KOPT-K1 (cell line): ENCODE results near the gene TCERG1L.

ENCODE experiments used
- H3K27ac ChIP-seq: fragments of 200-600 bp; sonication (generic); 2 replicates; pipeline ENCODE4 v1.5.1; 2016; ENCODE audit warnings: antibody characterized with exemption, mild to moderate bottlenecking, low read depth, low read length; ENCODE audit not compliant: poor library complexity, severe bottlenecking
- H3K36me3 ChIP-seq: fragments of 200-600 bp; sonication (generic); 2 replicates; pipeline ENCODE4 v1.5.1; 2017; ENCODE audit warnings: antibody characterized with exemption, mild to moderate bottlenecking, low read length, moderate library complexity; ENCODE audit not compliant: insufficient read depth
- H3K9me3 ChIP-seq: fragments of 200-600 bp; sonication (generic); 2 replicates; pipeline ENCODE4 v1.5.1; 2017; ENCODE audit warnings: antibody characterized with exemption, low read length, mild to moderate bottlenecking; ENCODE audit not compliant: insufficient read depth, poor library complexity, severe bottlenecking

TCERG1L gene

DNA sequence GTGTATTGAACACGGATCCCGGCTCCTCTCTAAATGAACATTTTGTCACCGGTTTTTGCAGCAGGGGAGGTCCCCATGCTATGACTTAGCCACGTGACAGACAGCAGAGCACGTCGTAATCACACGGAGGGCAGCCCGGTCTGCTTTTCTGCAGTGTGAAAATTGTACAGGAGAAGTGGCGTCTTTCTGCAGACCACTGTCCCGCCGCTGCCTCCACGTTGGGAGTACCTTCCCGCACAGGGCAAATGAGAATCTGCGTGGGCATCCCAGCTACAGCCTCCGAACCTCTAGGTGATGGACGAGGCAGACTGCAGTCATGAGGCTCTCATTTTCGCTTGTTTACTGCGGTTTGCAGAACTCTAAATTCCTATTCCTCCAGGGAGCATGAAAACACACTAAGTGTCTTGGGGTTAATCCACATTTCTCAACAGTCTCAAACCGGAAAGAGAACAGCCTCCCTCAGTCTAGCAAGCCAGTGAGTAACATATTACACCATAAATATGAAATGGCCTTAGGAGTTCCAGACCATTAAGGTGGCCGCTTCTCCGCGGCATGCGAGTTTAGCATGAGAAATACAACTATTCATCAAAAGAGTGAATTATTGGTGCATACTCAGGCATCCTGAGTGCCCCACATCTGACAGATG is 89.8 kb downstream of the TCERG1L start:
- Histone ChIP-seq H3K36me3 (no peaks in the 10 kb centered on the region), H3K27ac (no peak overlapping the region), H3K9me3 (no peaks in the 10 kb centered on the region)

DNA sequence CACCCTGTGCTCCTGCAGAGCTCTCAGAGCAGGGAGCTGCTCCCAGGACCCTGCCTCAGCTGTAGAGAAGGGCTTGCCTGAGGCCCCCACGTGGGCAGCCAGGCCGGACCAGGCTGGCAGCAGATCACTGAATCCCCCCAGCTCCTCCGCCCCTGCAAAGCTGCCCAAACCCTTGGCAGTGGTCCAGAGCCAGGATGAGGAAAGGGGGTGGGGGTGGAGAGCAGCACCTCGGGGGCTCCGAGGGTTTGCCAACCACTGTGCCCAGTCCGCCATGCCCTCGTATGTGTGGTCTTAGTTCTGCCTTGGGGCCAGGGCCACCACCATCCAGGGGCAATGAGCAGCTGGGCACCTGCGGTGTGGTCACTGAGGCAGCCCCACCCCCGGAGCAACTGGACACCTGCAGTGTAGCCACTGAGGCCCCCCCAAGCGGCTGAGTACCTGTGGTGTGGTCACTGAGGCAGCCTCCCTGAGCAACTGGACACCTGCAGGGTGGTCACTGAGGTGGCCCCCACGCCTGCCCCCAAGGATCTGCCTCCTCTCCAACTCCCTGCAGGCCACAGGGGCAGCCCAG is 90.8 kb downstream of the TCERG1L start:
- Histone ChIP-seq H3K27ac (no peak overlapping the region), H3K36me3 (no peaks in the 10 kb centered on the region), H3K9me3 (no peaks in the 10 kb centered on the region)

DNA sequence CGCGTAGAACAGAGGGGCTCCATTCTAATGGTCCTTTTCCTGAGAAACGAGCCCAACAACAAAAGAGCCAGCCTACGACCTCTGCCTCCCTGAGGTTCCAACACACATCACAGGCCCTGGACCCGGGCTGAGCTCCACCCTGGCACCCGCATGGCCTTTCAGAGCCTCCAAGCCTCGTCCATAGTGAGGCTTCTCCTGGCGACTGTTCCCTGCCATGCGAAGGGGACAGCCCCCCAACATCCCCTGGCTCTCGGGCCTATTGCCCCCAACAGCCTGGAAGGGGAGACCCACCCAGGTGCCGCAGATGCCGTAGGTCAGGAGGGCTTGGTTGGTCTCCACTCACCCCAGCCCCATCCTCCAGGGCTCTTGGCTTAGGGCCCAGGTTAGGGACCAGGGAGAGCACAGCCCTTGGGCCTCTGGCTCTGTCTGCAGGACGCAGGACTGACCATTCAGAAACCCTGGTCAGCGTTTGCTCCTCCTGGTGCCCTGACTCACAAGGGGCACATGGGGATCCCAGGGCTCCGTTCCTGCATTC is 91.5 kb downstream of the TCERG1L start:
- Histone ChIP-seq H3K9me3 (no peaks in the 10 kb centered on the region), H3K27ac (no peak overlapping the region), H3K36me3 (no peaks in the 10 kb centered on the region)

DNA sequence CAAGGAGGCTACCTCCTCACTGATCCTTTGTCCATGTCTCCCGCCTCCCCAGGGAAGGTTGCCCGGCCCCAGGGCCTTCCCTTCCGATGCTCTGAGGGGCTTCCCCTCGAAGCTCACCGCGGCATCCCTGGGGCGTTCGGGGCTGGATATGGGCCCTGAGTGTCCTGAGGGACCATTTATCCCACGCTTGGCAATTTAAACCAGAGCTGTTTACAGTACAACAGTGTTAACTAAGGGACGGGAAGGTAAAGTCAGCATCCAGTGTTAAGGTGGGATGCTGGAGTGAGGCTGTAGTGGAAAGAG is 92.0 kb downstream of the TCERG1L start:
- Histone ChIP-seq H3K36me3 (no peaks in the 10 kb centered on the region), H3K27ac (no peak overlapping the region), H3K9me3 (no peaks in the 10 kb centered on the region)

DNA sequence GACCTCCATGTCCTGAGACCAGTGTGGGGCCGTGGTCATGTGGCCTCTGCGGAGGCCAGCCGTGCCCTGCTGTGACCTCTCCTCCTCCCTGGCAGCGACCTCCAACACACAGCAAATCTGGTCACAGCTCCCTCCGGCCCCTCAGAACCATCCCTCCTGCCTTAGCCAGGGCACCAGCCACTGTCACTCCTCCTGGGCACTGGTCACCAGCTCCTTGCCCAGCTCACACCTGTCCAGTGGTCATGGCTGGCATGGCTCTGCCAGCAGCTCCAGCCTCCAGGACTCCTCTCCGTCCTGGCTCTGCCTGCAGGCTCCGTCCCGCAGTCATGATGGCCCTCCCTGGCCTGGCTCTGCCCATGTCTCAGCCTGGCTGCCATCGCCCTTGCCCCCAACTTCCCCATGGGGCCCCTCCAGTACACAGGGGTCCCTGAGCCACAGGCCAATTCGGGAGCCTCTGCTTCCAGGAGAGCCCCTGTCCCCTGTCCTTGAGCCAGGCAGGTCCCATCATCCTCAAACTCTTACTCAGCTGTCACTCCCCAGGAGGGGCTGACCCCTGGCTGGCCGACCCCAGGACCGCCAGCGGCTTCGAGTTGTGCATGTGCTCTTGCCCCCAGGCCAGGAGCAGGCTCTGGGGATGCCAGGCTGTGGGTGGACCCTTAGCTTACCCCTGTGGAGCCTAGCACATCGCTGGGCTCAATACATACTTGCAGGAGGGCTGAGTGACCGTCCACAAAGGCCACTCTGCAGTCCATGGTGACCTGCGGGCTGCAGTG is 92.5 kb downstream of the TCERG1L start:
- H3K9me3 ChIP-seq, result no peaks in the 10 kb centered on the region
- H3K27ac ChIP-seq, result no peak overlapping the region
- no peaks in the 10 kb centered on the region for H3K36me3 ChIP-seq

DNA sequence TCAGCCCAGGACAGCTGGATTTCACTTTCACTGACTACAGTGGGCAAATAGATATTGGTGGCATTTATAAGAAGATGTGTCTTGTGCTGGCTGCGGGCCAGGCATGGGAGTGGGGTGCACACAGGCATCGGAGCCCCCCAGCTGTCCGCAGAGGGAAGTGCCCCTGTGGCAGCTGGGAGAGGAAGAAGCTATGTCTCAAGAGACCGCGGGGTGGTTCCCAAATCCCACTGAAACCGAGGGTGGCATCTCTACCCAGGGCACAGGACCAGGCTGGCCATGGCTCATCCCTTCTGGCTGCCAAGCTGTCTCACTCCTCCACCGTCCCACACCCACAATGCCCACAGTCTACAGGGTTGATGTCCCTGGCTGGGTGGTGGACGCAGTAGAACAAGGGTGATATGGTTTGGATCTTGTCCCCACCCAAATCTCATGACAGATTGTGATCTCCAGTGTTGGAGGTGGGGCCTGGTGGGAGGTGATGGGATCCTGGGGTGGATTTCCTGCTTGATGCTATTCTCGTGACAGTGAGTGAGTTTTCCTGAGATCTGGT is 94.8 kb downstream of the TCERG1L start:
- no peaks in the 10 kb centered on the region for H3K36me3 ChIP-seq
- no peak overlapping the region for H3K27ac ChIP-seq
- no peaks in the 10 kb centered on the region for H3K9me3 ChIP-seq

DNA sequence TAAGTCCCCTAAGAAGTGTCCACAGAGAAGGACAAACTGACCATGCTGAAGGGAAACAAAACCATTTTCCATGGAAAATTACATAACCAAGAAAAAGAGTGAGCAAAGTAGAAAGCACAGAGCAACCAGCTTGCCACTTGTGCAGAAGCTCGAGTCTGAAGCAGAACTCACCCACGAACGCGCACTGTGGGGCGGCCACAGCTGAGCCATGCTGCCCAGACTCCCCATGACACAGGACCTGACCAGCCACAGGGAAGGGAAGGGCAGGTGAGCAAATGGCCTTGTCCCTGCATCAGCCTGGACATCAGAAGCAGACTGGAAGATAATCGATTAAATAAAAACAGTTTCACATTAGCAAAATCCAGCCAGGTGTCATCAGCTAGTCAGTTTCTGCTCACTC is 95.7 kb downstream of the TCERG1L start:
- Histone ChIP-seq H3K36me3 (no peaks in the 10 kb centered on the region), H3K27ac (no peak overlapping the region), H3K9me3 (no peaks in the 10 kb centered on the region)

DNA sequence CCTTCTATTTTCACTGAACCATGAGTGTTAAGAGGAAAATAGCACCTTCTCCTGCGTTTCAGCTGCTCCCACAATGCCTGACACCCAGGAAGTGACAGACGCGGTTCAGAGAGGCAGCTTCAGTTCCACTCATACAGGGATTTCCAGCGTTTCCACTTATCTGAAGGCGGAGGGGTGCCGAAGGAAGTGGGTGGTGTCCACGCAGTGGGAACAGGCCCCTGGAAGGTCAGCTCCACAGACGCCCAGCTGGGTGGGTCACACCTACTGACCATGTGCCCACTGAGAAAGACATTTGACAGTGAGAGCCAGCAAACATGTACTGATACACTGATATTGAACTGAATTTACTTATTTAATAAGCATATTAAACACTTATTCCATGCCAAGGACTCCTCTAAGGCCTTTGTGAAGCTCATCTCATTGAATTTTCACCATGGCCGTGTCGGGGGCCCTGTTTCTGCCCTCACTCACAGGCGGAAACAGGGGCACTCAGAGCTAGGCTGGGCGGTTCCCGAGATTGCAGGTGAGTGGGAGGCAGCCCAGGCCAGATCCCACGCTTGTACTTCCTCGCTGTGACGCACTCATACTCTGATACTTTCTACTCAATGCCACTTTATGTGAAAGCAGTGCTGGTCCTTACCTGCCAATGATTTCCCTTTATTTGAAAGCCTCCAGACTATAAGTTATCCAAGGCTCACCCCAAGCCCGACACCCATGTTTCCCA is 96.8 kb downstream of the TCERG1L start:
- Histone ChIP-seq H3K36me3 (no peaks in the 10 kb centered on the region), H3K27ac (no peak overlapping the region), H3K9me3 (no peaks in the 10 kb centered on the region)

DNA sequence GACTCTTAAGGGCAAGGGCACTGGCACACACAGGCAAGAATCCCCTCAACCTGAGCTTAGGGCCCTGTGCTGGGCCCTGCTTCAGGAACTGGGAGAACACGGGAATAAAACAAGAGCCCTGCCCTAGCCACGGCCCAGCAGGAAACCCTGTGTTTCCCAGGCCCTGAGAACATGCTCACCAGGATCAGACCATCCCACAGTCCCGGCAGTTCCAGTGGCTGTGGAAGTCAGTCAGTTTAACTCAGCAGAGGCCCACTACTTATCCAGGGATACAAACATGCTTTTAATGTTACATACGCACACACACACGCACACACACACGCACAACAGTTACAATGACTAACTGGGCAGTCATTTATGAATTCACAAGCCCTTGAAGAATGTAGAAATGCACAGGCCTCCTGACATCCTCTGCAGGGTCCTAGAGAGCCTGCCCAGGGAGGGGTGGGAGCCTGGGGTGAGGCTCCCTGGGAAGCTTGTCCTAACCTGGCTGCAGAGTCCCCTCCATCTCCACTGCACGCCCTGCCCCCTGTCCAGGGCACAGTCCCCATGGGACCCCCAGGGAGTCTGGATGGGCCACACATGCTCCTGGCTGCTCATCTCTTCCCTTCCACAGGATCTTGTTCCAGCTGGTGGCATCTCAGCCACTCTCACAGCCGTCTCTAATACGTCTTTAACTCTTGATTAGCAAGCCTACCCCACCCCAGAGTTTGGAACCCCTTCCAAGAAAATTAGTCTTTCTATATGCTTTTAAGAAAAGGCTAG is 97.6 kb downstream of the TCERG1L start:
- Histone ChIP-seq H3K27ac (no peak overlapping the region), H3K9me3 (no peaks in the 10 kb centered on the region), H3K36me3 (no peaks in the 10 kb centered on the region)

DNA sequence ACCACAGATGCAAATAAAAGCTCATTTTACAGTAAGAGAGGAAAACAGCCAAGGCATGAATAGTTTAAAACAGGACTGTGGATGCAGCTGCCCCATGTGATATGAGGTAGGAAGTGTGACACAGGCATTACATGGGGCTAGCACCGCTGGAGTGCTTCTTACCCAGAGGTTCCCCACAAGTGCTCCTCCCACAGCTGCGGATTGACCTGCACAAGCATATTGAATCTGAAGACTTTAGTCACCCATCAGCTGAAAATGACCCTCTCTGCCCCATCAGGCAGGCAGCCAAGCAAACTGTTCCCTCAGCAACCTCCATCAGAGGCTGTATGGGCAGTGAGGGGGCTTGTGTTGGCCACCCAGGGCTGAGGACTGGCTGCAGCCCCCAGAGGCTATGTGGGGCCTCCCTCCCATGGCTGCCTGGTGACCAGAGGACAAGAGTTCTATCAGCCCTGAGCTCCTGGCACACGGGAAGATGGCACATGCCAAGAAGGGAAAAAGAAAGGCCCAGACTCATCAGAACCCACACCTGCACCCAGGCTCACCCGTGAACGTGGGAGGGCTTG is 98.7 kb downstream of the TCERG1L start:
- no peaks in the 10 kb centered on the region for H3K36me3 ChIP-seq
- H3K9me3 ChIP-seq, result no peaks in the 10 kb centered on the region
- no peak overlapping the region for H3K27ac ChIP-seq

DNA sequence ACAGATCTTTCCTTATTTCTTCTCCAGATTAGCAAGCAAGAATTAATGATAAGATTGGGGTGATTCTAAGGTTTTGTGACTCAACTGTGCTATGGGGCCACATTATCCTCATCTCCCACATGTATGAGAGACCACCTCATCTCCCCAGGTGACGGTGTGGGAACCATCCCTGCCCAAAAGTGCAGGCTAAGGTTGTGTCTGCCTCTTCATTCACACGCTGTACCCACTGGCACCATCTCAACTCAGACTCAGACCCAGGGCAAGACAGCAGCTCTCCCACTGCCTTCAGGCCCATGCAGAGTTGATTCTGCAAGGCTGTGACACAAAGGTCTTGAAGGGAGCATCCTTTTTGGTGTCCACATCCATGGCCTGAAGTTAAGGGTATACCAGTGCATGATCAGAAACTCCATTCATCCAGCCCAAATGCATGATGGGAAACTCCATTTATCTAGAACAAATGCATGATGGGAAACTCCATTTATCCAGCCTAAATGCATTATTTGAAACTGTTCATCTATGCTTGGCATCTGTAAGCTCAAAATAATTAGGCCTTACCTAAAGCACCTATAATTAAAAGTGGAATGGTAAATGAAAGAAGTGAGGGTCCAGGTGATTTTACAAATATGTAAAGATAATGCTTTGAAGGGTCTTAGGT is 99.4 kb downstream of the TCERG1L start:
- no peaks in the 10 kb centered on the region for H3K36me3 ChIP-seq
- H3K27ac ChIP-seq, result no peak overlapping the region
- no peaks in the 10 kb centered on the region for H3K9me3 ChIP-seq

DNA sequence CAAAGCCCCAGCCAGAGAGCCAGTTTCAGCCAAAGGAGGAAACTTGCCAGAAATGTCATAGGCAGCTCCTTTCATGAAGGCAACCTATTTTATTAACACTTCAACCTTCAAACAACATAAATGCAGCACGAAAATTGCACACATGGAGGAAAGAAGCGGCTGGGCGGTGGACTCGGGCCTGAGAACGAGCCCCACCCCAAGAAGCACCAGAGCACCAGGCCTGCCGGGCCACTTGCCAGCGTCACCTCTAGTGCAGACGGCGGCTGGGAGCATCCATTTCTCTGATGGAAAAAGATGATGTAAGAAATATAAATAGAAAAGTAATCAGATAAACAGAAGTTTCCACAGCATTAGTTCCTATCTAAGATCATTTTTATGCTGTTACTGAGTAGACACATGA is 100.0 kb downstream of the TCERG1L start:
- H3K36me3 ChIP-seq, result no peaks in the 10 kb centered on the region
- no peaks in the 10 kb centered on the region for H3K9me3 ChIP-seq
- no peak overlapping the region for H3K27ac ChIP-seq

DNA sequence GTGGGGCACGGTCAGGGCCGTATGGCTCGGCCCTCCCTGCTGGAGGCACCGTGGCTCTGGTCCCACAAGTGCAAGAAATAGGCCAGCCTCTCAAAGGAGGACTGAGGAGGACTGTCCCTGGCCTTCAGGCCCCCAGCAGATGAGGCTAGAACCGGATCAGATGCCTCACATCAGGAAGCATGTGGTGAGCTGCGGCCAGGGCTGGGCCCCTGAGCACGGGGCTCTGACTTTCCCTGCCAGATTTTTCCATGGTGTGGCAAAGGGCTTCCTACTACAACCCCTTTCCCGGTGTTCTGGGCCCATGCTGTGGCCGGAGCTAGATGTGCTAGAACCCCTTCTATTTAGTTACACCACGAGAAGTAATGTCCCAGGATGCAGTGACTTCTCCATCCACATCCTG is 100.4 kb downstream of the TCERG1L start:
- H3K27ac ChIP-seq, result no peak overlapping the region
- no peaks in the 10 kb centered on the region for H3K36me3 ChIP-seq
- H3K9me3 ChIP-seq, result no peaks in the 10 kb centered on the region

DNA sequence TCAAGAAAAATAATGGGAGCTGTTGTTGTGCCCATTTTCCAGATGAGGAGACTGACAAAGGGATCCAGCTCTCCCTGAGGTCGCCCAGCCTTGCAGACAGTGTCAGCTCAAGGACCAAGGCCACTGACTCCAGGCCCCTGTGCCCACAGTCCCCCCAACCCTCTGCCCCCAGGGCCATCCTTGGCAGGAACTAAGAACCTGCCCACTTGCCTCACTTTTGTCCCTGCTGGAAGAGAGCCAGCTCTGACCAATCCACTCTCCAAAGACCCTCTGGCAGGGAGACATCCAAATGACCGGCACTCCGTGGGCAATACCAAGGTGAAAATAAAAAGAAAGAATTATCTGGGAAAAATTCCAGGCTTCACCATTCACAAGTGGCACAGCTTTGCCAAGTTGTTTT is 101.3 kb downstream of the TCERG1L start:
- no peak overlapping the region for H3K27ac ChIP-seq
- no peaks in the 10 kb centered on the region for H3K9me3 ChIP-seq
- no peaks in the 10 kb centered on the region for H3K36me3 ChIP-seq
